KMS-11 (cell line): ENCODE results near the gene ELFN1.

Source experiments
- H2AFZ ChIP-seq: fragments of 200-600 bp; sonication (generic); 2 replicates; pipeline ENCODE4 v1.6.1; 2016; ENCODE audit warnings: antibody characterized with exemption, mixed run types, low read depth
- H3K27ac ChIP-seq: fragments of 200-600 bp; sonication (generic); 2 replicates; pipeline ENCODE4 v1.6.1; 2016; ENCODE audit warnings: mild to moderate bottlenecking, mixed run types
- H3K27me3 ChIP-seq: fragments of 200-600 bp; sonication (generic); 2 replicates; pipeline ENCODE4 v1.6.1; 2017; ENCODE audit warnings: mild to moderate bottlenecking, low read depth, mixed run types, moderate library complexity; ENCODE audit not compliant: insufficient read depth
- H3K36me3 ChIP-seq: fragments of 200-600 bp; sonication (generic); 2 replicates; pipeline ENCODE4 v1.6.1; 2017; ENCODE audit warnings: mild to moderate bottlenecking, mixed run types; ENCODE audit not compliant: insufficient read depth
- H3K4me1 ChIP-seq: fragments of 200-600 bp; sonication (generic); 2 replicates; pipeline ENCODE4 v1.6.1; 2016; ENCODE audit warnings: mild to moderate bottlenecking, low read depth, mixed run types; ENCODE audit not compliant: poor library complexity, severe bottlenecking
- H3K4me2 ChIP-seq: fragments of 200-600 bp; sonication (generic); 2 replicates; pipeline ENCODE4 v1.7.0; 2016; ENCODE audit warnings: mild to moderate bottlenecking, mixed run types
- H3K4me3 ChIP-seq: fragments of 200-600 bp; sonication (generic); IDR thresholded peaks from 2 replicates; pipeline ENCODE4 v1.6.1; 2017; ENCODE audit warnings: low read depth, low read length, mixed read lengths; ENCODE audit not compliant: insufficient read depth
- H3K79me2 ChIP-seq: fragments of 200-600 bp; sonication (generic); 2 replicates; pipeline ENCODE4 v1.6.1; 2016; ENCODE audit warnings: low read depth, mixed run types; ENCODE audit not compliant: insufficient read depth
- H3K9ac ChIP-seq: fragments of 200-600 bp; sonication (generic); 2 replicates; pipeline ENCODE4 v1.6.1; 2016; ENCODE audit warnings: mild to moderate bottlenecking, mixed run types
- H4K20me1 ChIP-seq: fragments of 200-600 bp; sonication (generic); 2 replicates; pipeline ENCODE4 v1.6.1; 2016; ENCODE audit warnings: mild to moderate bottlenecking, mixed run types; ENCODE audit not compliant: insufficient read depth
- CTCF ChIP-seq: fragments of 200-600 bp; sonication (generic); conservative IDR thresholded peaks from 2 replicates; pipeline ENCODE4 v1.6.1; 2017; ENCODE audit warnings: low read depth, mild to moderate bottlenecking, antibody characterized with exemption, low read length, moderate library complexity, mixed read lengths

The ELFN1 gene

GRCh38 chr7:1650363-1651030, 19.6 kb upstream of the ELFN1 start:
- no peak for TF ChIP-seq CTCF

GRCh38 chr7:1651031-1651446, 19.0 kb upstream of the ELFN1 start:
- H2AFZ ChIP-seq: no peak overlapping the region
- no peak overlapping the region for H3K9ac ChIP-seq
- no peak overlapping the region for H3K27ac ChIP-seq
- H3K27me3 ChIP-seq: peaks cover 71% of the 10 kb centered on the region
- no peaks in the 10 kb centered on the region for H4K20me1 ChIP-seq
- TF ChIP-seq CTCF: no peak
- no peak overlapping the region for H3K4me3 ChIP-seq
- no peaks in the 10 kb centered on the region for H3K79me2 ChIP-seq
- H3K4me1 ChIP-seq: no peaks in the 10 kb centered on the region
- H3K36me3 ChIP-seq: no peaks in the 10 kb centered on the region
- no peak overlapping the region for H3K4me2 ChIP-seq

More at GRCh38 chr7:1650363-1651030, 19.6 kb upstream of the ELFN1 start:
- no peaks in the 10 kb centered on the region for H3K36me3 ChIP-seq
- H2AFZ ChIP-seq: no peak overlapping the region
- H3K27ac ChIP-seq: no peak overlapping the region
- H3K4me3 ChIP-seq: no peak overlapping the region
- H4K20me1 ChIP-seq: no peaks in the 10 kb centered on the region
- H3K9ac ChIP-seq: no peak overlapping the region
- no peak overlapping the region for H3K4me2 ChIP-seq
- no peaks in the 10 kb centered on the region for H3K79me2 ChIP-seq
- no peaks in the 10 kb centered on the region for H3K4me1 ChIP-seq
- peaks cover 71% of the 10 kb centered on the region for H3K27me3 ChIP-seq

GRCh38 chr7:1651891-1652290, 18.2 kb upstream of the ELFN1 start:
- H3K4me3 ChIP-seq: no peak overlapping the region
- no peaks in the 10 kb centered on the region for H4K20me1 ChIP-seq
- H2AFZ ChIP-seq: no peak overlapping the region
- H3K79me2 ChIP-seq: no peaks in the 10 kb centered on the region
- no peaks in the 10 kb centered on the region for H3K36me3 ChIP-seq
- H3K27me3 ChIP-seq: peaks cover 71% of the 10 kb centered on the region
- no peaks in the 10 kb centered on the region for H3K4me1 ChIP-seq
- H3K9ac ChIP-seq: no peak overlapping the region
- no peak overlapping the region for H3K27ac ChIP-seq
- no peak for TF ChIP-seq CTCF
- no peak overlapping the region for H3K4me2 ChIP-seq

GRCh38 chr7:1653500-1653899, 16.6 kb upstream of the ELFN1 start:
- Histone ChIP-seq H3K9ac (no peak overlapping the region), H4K20me1 (no peaks in the 10 kb centered on the region), H3K27ac (no peak overlapping the region), H3K27me3 (peaks cover 71% of the 10 kb centered on the region), H3K4me2 (no peak overlapping the region), H2AFZ (no peak overlapping the region), H3K79me2 (no peaks in the 10 kb centered on the region), H3K4me1 (no peaks in the 10 kb centered on the region), H3K36me3 (no peaks in the 10 kb centered on the region), H3K4me3 (no peak overlapping the region)
- no peak for TF ChIP-seq CTCF
